Fibroblast of peridontal ligament (primary cell): ENCODE data around the gene CINP.
"Not testable (repeated sequence)": the region's sequence is repeated elsewhere in the genome, so short reads cannot be mapped to it uniquely, and the experiment has no call there.

Source experiments
- DNase-seq: peaks from one replicate; pipeline ENCODE4 v3.0.0-alpha.2; 2010; ENCODE audit errors: extremely low read depth

CINP gene

GRCh38 chr14:102353126-102353619, 9.5 kb downstream of the CINP start:
- no peak for DNase-seq

DNA sequence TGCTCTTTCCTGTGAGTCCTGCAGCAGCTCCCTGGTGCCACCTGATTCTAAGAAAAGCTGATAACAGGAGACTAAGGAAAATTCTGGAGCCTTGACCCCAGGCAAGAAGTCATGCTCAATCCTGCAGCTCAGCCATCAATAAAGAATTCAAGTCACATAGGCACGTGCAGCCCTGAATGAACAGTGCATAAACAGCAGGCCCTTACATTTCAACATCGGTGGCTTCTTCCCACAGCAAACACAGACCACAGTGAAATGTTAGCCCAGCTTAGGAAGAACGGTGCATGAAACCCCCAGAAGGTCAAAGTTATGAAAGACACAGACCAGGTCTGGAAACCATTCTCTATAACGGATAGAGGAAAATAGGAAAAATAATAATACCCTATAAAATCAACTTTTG, 10.5 kb downstream of the CINP start:
- no peak for DNase-seq

DNA sequence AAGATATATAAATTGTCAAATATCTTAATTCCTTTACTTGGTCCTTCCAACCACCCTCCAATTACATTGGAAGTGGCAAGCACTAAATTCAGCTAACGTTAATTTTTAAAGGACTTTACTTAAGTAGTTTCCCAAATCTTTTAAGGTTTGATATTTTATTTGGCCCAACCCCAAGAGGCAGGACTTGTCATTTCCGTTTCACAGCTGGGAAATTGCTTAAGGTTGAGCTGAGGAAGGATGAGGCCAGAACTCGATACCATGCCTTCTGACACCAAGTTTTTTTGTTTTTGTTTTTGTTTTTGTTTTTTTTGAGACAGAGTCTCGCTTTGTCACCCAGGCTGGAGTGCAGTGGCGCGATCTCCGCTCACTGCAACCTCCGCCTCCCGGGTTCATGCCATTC, 11.1 kb downstream of the CINP start:
- peak; percentile 4 for DNase-seq

DNA sequence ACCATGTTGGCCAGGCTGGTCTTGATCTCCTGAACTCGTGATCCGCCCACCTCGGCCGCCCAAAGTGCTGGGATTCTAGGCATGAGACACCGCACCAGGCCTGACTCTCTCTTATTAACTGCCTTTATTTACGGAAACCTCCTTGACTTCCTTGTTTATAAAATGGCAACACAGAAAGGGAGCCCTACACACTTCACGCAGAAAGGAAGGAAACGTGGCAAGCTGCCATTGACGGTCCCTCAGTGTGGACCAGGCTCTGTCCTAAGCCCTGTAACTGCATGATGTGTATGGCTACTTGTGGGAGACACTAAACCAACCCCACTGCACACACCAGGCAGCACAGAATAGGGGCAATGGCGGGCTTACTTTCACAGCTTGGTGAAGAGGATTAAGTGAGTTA, 11.7 kb downstream of the CINP start:
- DNase-seq: no peak

DNA sequence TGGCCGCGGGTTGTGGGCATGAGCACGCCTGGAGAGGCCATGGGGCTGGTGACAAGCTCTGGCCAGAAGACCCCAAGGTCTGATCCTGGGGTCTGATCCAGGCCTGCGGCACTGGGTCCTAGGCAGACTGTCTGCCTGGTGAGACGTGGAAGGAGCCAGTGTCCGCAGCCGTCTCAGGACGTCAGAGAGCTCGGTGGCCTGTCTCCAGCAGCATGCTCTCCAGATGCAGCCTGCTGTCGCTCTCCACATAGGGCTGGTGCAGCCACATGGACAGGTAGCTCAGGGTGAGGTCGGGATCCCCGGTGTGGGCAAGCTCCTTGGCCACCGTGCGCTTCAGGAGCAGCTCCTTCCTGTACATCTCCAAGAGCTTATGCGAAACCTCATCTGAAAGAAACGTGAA, 14.3 kb downstream of the CINP start:
- no peak for DNase-seq

DNA sequence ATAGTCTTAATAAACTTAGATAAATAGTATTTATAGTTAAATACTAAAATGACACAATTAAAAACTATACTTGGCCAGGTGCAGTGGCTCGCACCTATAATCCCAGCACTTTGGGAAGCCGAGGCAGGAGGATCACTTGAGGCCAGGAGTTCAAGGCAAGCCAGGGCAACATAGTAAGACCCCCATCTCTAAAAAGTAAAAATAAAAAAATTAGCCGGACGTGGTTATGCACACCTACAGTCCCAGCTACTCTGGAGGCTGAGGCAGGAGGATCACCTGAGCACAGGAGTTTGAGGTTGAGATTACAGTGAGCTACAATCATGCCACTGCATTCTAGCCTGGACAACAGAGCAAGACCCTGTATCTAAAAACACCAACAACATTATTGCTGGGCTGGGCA, 16.0 kb downstream of the CINP start:
- no peak for DNase-seq

- DNase-seq: no peak
These were observed 17.5 kb downstream of the CINP start for GRCh38 chr14:102345232-102345631.

DNA sequence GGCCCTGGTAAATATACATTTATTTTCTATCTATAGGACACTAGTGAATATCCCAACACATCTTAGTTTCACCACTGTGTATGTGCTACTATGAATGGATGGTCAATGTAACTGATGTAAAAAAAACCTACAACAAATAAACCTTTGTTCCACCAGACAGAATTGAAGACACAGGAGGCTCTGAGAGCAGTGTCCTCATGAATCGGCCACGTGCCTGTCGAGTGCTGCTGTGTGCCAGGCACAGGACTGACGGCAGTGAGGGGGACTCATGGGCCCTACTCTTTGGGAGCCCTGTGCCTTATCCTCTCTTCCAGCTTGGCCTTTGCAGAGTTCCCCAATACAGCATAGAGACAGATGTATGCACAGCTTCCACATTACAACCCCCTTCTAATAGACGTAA, 18.2 kb downstream of the CINP start:
- no peak for DNase-seq

- no peak for DNase-seq
These were observed 18.6 kb downstream of the CINP start for GRCh38 chr14:102344084-102344483.

GRCh38 chr14:102342238-102342637, 20.5 kb downstream of the CINP start:
- DNase-seq: no peak

DNA sequence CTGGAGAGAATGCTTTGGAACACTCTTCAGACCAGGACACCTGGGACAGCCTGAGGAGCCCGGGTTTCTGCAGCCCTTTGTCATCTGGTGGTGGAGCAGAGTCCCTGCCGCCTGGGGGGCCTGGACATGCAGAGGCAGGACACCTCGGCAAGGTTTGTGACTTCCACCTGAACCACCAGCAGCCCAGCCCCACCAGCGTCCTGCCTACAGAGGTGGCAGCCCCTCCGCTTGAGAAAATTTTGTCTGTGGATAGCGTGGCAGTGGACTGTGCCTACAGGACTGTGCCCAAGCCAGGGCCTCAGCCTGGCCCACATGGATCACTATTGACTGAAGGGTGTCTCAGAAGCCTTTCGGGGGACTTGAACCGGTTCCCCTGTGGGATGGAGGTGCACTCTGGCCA, 21.1 kb downstream of the CINP start:
- DNase-seq: no peak

- DNase-seq: no peak
These were observed 24.0 kb downstream of the CINP start for GRCh38 chr14:102338724-102339123.

DNA sequence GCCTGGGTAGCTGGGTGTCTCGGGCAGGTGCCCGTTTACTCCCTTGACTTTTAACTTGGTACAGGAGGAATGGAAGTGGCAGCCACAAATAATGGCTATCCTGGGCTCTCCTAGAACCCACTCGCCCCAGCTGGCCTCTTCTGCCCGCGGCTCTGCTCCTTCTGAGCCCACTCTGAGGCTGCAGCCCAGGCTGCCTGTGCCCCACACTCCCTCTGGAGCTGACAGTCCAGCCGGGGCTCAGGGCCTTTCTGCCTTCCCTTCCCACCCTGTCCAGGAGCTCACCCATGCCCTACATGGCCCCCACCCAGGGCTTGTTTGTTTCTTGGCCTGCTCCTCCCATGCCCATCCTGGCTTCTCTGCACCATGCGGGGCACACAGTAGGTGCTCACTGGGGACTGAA, 27.5 kb downstream of the CINP start:
- no peak for DNase-seq

GRCh38 chr14:102333795-102334705, 28.6 kb downstream of the CINP start:
- no peak for DNase-seq

- no peak for DNase-seq
These were observed 29.3 kb downstream of the CINP start for GRCh38 chr14:102333390-102333789.

GRCh38 chr14:102330806-102331205, 31.9 kb downstream of the CINP start:
- DNase-seq: no peak

- not testable (repeated sequence) for DNase-seq
These were observed 33.3 kb downstream of the CINP start for GRCh38 chr14:102329381-102329780.

- no peak for DNase-seq
These were observed 36.1 kb downstream of the CINP start for GRCh38 chr14:102326583-102326982.

DNA sequence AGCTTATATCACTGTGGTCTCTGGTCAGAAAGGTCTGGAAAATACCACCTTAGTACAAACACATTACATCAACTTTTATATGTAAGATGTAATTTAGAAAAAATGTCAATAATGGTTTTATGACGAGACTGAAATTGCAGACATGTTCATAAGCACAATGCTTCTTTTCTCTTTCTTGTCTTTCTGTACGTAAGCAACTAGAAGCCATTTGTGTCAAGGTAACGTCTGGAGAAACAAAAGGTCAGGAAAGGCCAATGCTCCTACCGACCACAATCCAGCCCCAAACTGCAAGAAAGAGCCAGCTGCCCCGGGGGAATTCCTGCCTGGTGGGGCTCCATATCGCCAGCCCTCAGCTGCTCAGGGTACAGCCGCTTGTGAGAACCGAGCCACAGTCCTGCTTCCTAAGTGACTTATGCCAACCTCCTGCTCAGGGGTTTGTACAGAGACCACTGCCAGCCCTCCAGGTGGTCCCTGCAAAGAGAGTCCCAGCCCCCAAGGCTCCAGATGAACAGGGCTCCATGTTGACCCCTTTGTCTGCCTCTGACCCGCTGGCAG, 36.8 kb downstream of the CINP start:
- no peak for DNase-seq

- DNase-seq: peak; percentile 94
These were observed 39.6 kb downstream of the CINP start for GRCh38 chr14:102323102-102323501.

DNA sequence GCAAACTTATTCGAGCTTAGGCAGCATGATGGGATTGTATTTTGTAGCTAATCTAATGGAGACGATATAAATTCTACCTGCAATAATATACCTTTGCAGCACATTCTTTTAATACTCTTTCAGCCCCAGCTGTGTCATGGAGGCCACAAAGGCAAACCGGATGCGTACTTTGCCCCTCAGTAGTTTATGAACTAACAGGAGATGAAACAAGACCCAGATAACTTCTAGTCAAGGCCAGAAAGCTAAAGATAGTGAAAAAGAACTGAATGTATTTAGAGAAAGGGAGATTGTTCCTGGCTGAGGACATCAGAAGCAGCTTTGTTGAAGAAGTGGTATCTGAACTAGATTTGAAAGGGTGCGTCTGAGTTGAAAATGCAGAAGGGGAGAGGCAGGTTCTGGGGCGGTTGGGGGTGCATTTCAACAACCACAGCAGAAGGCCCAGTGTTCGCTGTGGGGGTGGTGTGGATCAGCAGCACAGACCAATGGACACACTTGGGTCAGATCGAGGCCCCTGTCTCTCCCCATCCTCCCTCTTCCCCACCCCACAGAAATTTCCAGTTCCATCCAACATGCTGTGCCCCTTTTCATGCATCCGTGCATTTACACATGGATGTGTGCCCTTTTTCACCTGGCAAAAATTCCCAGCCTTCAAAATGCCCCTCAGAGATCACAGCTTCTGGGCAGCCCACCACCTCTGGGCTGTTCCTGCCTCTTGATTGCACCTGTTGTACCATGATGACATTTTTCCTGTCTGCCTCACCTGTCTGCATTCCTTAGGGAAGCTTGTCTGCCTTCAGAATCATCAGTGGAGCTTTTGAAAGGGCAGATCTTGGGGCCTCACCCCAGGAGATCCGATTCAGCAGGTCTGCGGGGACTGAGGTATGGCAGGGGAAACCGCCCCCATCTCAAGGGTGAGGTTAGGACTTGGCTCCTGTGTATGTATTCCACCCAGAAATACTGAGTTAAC, 41.0 kb downstream of the CINP start:
- no peak for DNase-seq
